GM12874 (cell line): ENCODE data around the gene CASTOR1.

Experiments used
- CTCF ChIP-seq: IDR thresholded peaks from 2 replicates; pipeline ENCODE4 v1.5.1; 2011; ENCODE audit warnings: low read depth, mild to moderate bottlenecking, control low read depth, low read length, moderate library complexity; ENCODE audit not compliant: insufficient read depth

Gene CASTOR1

GRCh38 chr22:30265131-30265720 is 24.1 kb downstream of the CASTOR1 start:
- TF ChIP-seq CTCF = no peak

GRCh38 chr22:30263883-30264282 is 25.4 kb downstream of the CASTOR1 start:
- TF ChIP-seq CTCF = no peak

GRCh38 chr22:30262917-30263741 is 26.2 kb downstream of the CASTOR1 start:
- TF ChIP-seq CTCF = peak; percentile 91

- no peak for TF ChIP-seq CTCF
These were observed 27.2 kb downstream of the CASTOR1 start for GRCh38 chr22:30262112-30262511.

GRCh38 chr22:30261134-30261533 is 28.2 kb downstream of the CASTOR1 start:
- no peak for TF ChIP-seq CTCF

- TF ChIP-seq CTCF = no peak
These were observed 28.6 kb downstream of the CASTOR1 start for GRCh38 chr22:30260682-30261081.

GRCh38 chr22:30260276-30260675 is 29.0 kb downstream of the CASTOR1 start:
- no peak for TF ChIP-seq CTCF
